Left lung (tissue), 14 donors: ENCODE measurements around the gene LGR5. TPM values are rescaled to one million over a fixed set of nuclear protein-coding genes. Genes with fewer than 3 reads are reported as not detected.

Source experiments
- ATAC-seq: fragments of 200-7000 bp; cut with Tn5 transposase; one replicate; pipeline ENCODE4 v1.9.1; 2020; ENCODE audit warnings: moderate library complexity
- DNase-seq, 4 donors: peaks; one replicate each; pipeline ENCODE4 v3.0.0-alpha.2; 2013 to 2020
- H3K27ac ChIP-seq, 2 donors: fragments of 200-600 bp; sonication (generic) in 1 of 2; one replicate each; pipeline versions ENCODE4 v1.5.0 to v1.8.0; 2020 to 2021
- H3K27me3 ChIP-seq, 2 donors: fragments of 200-600 bp; sonication (generic) in 1 of 2; one replicate each; pipeline versions ENCODE4 v1.5.0 to v1.8.0; 2020 to 2021
- H3K36me3 ChIP-seq, 2 donors: fragments of 200-600 bp; sonication (generic) in 1 of 2; one replicate each; pipeline versions ENCODE4 v1.5.0 to v1.8.0; 2020 to 2021
- H3K4me1 ChIP-seq, 2 donors: fragments of 200-600 bp; one replicate each; pipeline ENCODE4 v1.8.0; 2021
- H3K4me3 ChIP-seq, 2 donors: fragments of 200-600 bp; sonication (generic) in 1 of 2; one replicate each; pipeline versions ENCODE4 v1.5.0 to v1.8.0; 2020 to 2021; ENCODE audit warnings: mild to moderate bottlenecking in 1 of 2
- H3K9me3 ChIP-seq, 2 donors: fragments of 200-600 bp; sonication (generic) in 1 of 2; one replicate each; pipeline versions ENCODE4 v1.5.0 to v1.8.0; 2020 to 2021
- intact Hi-C, 2 donors: fragments of 100-400 bp; cut with DNase I; formaldehyde crosslinking; loops; one replicate each; pipeline versions ENCODE4 v1.11.2 to v1.14.2; 2022
- long read RNA-seq, 12 donors: library from polyadenylated mRNA in 2 of 12; unstranded in 2 of 12; transcript quantifications; one replicate each; pipeline ENCODE4 v2.0.0 and lab custom pipeline, GENCODE V29; 2019 to 2026
- polyA plus RNA-seq, 6 donors: library from polyadenylated mRNA; unstranded; fragments of 120-200 nt; gene quantifications; one replicate each; pipeline ENCODE4 v1.2.1, GENCODE V29; 2013; ENCODE audit not compliant: insufficient read length in 6 of 6
- total RNA-seq, 2 donors: library from RNA; stranded (reverse); fragmentation: NEBNext Ultra II Directional; extraction: Animal tissue kit (Norgen Biotek cat#: 25700); gene quantifications; one replicate each; pipeline ENCODE4 v1.2.1, GENCODE V29; 2021
- TF ChIP-seq, protein P1 (sequence below), 2 donors: fragments of 200-600 bp; sonication (generic) in 1 of 2; IDR thresholded peaks; one replicate each; pipeline versions ENCODE4 v1.5.0 to v1.8.0; 2021; ENCODE audit warnings: antibody characterized with exemption in 2 of 2
- donor health status: DM: no; HTN: yes; CAD: no.
- donor health status: DM: no; HTN: no; CAD: no.

The LGR5 gene, protein sequence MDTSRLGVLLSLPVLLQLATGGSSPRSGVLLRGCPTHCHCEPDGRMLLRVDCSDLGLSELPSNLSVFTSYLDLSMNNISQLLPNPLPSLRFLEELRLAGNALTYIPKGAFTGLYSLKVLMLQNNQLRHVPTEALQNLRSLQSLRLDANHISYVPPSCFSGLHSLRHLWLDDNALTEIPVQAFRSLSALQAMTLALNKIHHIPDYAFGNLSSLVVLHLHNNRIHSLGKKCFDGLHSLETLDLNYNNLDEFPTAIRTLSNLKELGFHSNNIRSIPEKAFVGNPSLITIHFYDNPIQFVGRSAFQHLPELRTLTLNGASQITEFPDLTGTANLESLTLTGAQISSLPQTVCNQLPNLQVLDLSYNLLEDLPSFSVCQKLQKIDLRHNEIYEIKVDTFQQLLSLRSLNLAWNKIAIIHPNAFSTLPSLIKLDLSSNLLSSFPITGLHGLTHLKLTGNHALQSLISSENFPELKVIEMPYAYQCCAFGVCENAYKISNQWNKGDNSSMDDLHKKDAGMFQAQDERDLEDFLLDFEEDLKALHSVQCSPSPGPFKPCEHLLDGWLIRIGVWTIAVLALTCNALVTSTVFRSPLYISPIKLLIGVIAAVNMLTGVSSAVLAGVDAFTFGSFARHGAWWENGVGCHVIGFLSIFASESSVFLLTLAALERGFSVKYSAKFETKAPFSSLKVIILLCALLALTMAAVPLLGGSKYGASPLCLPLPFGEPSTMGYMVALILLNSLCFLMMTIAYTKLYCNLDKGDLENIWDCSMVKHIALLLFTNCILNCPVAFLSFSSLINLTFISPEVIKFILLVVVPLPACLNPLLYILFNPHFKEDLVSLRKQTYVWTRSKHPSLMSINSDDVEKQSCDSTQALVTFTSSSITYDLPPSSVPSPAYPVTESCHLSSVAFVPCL
- total RNA-seq (under 1 TPM; 0.39 to 0.82 TPM), polyA plus RNA-seq (1 to 10 TPM; 2.1 to 6.6 (median 3.6) TPM)
- long read RNA-seq, donor 1, result 0 reads
- long read RNA-seq, donor 2, result 0 reads
- long read RNA-seq, donor 3, result 0 reads
- long read RNA-seq, donor 4, result 0 reads
- long read RNA-seq, donor 5, result 0 reads
- long read RNA-seq, donor 6, result 0 reads
- long read RNA-seq, donor 7, full-length matches to known transcripts, result 1 of 1 reads
- long read RNA-seq, donor 7, partial matches to known transcripts, result 0 of 1 reads
- long read RNA-seq, donor 7, other reads (novel, unspliced or antisense), result 0 of 1 reads
- long read RNA-seq, donor 8, result 0 reads
- long read RNA-seq, donor 9, result 0 reads
- long read RNA-seq, donor 10, result 0 reads
- long read RNA-seq, donor 11, full-length matches to known transcripts, result 1 of 1 reads
- long read RNA-seq, donor 11, partial matches to known transcripts, result 0 of 1 reads
- long read RNA-seq, donor 11, other reads (novel, unspliced or antisense), result 0 of 1 reads
- long read RNA-seq, donor 12, result 0 reads

DNA sequence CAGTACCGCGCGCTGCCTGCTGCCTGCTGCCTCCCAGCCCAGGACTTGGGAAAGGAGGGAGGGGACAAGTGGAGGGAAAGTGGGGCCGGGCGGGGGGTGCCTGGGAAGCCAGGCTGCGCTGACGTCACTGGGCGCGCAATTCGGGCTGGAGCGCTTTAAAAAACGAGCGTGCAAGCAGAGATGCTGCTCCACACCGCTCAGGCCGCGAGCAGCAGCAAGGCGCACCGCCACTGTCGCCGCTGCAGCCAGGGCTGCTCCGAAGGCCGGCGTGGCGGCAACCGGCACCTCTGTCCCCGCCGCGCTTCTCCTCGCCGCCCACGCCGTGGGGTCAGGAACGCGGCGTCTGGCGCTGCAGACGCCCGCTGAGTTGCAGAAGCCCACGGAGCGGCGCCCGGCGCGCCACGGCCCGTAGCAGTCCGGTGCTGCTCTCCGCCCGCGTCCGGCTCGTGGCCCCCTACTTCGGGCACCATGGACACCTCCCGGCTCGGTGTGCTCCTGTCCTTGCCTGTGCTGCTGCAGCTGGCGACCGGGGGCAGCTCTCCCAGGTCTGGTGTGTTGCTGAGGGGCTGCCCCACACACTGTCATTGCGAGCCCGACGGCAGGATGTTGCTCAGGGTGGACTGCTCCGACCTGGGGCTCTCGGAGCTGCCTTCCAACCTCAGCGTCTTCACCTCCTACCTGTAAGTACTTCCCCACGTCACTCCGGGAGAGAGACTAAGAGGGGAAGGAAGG lies at the start of gene LGR5:
Gene LGR5 (plus strand): TSS at position 186 of the 732 bp plus-strand sequence. CDS start 283 bp downstream, at position 469.
- Histone ChIP-seq H3K36me3 (no peaks in the 10 kb centered on the region), H3K27ac (no peak within 1 kb of the TSS), H3K9me3 (peaks cover 0 to 13% of the 10 kb centered on the region in 2 donors), H3K27me3 (peaks cover 59 to 77% of the 10 kb centered on the region in 2 donors), H3K4me3 (peak within 1 kb of the TSS; percentile 19 to 33), H3K4me1 (peaks cover 7 to 19% of the 10 kb centered on the region in 2 donors)
- TF ChIP-seq, protein P1, sequence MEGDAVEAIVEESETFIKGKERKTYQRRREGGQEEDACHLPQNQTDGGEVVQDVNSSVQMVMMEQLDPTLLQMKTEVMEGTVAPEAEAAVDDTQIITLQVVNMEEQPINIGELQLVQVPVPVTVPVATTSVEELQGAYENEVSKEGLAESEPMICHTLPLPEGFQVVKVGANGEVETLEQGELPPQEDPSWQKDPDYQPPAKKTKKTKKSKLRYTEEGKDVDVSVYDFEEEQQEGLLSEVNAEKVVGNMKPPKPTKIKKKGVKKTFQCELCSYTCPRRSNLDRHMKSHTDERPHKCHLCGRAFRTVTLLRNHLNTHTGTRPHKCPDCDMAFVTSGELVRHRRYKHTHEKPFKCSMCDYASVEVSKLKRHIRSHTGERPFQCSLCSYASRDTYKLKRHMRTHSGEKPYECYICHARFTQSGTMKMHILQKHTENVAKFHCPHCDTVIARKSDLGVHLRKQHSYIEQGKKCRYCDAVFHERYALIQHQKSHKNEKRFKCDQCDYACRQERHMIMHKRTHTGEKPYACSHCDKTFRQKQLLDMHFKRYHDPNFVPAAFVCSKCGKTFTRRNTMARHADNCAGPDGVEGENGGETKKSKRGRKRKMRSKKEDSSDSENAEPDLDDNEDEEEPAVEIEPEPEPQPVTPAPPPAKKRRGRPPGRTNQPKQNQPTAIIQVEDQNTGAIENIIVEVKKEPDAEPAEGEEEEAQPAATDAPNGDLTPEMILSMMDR (IDR thresholded peaks at IDR 0.05), result no peak
- ATAC-seq, result peak; percentile 69
- intact Hi-C loops, result no loop called here
- peak in 2 of 4 donors; percentile 64 to 75 for DNase-seq

DNA sequence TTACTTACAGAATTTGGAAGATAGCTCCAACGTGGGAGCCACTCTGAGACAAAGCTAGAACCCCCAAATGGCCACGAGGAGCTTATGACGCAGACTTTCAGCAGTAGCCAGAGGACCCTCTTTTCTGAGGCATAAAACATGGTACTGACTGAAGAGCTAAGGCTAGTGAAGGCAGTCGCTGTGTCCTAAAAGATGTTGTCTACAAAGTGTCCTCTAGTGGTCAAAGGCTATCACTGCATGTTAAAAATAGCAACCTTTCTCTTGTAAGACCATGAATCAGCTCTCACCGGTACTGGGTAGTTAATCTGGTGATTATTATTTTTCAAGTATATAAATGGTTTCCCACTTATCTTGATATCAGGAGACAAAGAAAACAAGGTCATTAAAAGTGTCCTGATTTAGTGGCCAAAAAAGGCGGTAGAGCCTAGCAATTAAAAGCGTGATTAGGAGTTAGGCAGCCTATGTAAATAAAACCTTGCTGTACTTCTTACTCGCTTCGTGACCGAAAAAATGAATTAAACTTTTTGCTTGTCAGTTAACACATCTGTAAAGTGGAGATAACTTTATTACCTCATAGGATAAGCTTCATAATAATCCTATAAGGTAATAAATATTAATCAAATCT lies 47.0 kb upstream of the LGR5 start:
- peak in 2 of 4 donors; percentile 33 to 57 for DNase-seq
- no peak overlapping the region for H3K27ac ChIP-seq
- no peaks in the 10 kb centered on the region for H3K27me3 ChIP-seq
- ATAC-seq, result peak; percentile 96
- intact Hi-C loops, result no loop called here
- no peaks in the 10 kb centered on the region for H3K9me3 ChIP-seq
- H3K4me1 ChIP-seq, result no peaks in the 10 kb centered on the region
- TF ChIP-seq, protein P1 (IDR thresholded peaks at IDR 0.05), result peak; percentile 64 to 86
- H3K36me3 ChIP-seq, result no peaks in the 10 kb centered on the region
- H3K4me3 ChIP-seq, result no peak overlapping the region

DNA sequence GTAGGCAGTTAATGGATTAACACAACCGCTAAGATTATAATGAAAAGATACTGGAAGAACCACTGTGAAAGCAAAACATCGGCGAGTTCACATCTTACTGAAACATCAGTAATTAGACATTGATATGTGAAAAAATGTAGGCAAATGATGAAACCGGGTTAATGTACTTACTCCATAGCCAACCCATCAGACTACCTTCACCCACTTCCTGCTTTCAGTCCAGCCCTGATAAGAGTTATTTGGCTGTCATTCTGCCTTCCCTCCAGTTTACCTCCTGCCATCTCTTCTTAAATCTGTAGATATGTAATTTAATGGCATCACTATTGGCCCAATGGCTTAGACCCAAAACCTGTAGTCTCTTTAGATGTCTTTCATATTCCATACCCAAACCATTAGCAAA lies 46.0 kb upstream of the LGR5 start:
- H3K4me3 ChIP-seq, result no peak overlapping the region
- no peaks in the 10 kb centered on the region for H3K36me3 ChIP-seq
- no peaks in the 10 kb centered on the region for H3K9me3 ChIP-seq
- ATAC-seq (no peak), DNase-seq (no peak)
- no peaks in the 10 kb centered on the region for H3K4me1 ChIP-seq
- no peaks in the 10 kb centered on the region for H3K27me3 ChIP-seq
- no peak overlapping the region for H3K27ac ChIP-seq
- TF ChIP-seq, protein P1 (IDR thresholded peaks at IDR 0.05), result no peak
- intact Hi-C loops, result no loop called here

DNA sequence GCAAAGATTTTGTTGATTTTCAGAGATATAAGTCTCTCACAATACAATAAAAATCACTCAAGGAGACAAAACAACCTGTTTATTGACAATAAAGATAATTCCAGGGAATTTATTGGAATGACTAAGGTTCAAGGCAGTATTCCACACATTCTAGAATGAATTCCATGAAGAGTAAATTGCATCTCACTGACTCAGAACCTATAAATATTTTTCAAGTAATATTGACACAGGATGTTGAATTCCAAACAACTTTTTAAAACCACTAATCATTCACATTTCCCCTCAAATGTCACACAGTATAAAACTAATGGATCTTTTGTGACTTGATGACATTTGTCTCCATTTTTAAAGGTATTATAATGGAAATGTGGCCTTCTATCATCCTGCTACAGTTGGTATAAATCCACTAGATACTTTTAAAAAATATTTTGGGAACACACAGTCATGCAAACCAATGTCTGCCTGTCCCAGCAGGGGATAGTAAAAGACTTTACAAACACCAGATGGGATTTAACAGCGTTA lies 42.1 kb upstream of the LGR5 start:
- no peak overlapping the region for H3K4me3 ChIP-seq
- intact Hi-C loops, result no loop called here
- TF ChIP-seq, protein P1 (IDR thresholded peaks at IDR 0.05), result no peak
- ATAC-seq (no peak), DNase-seq (no peak)
- H3K27me3 ChIP-seq, result no peaks in the 10 kb centered on the region
- H3K4me1 ChIP-seq, result no peaks in the 10 kb centered on the region
- H3K9me3 ChIP-seq, result no peaks in the 10 kb centered on the region
- H3K27ac ChIP-seq, result no peak overlapping the region
- H3K36me3 ChIP-seq, result no peaks in the 10 kb centered on the region
